ENCODE results near the gene VSIR. TPM values are rescaled to one million over a fixed set of nuclear protein-coding genes. Genes with fewer than 3 reads are reported as not detected.

Gene VSIR
- total and polyA plus RNA-seq, 2 donors (not counting 1 experiment from before 2014, with no cell fraction given): 40.5 to 61.2 TPM

DNA sequence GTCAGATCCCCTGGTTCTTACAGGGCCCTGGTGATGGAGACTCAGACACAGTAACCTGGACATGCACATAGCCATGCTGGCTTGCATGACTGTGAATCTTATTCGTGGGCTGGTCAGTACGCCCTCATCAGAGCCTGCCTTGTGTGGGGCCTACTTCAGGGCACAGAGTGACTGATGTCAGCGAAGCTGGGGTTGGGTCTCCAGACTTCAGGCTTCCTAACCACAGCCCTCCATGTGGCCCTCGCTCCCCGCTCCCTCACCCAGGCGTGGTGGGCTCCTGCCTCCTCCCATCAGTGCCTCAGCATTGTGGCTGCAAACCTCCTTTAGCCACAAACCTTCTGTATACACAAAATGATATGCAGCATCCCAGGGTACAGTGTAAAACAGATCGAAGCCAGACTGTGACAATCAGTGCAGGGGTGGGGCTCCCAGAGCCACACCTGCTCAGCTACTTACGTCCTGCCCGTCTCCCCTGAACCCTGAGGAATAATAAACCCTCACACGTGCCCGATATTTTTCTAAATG, 46.7 kb downstream of the VSIR start:
- no peak for ATAC-seq (ENCODE audit: low read depth)
- CTCF ChIA-PET: interaction anchor here (1.0 to 6.1 kb wide), 9 partner anchors 19 to 85 kb away, joined by 3 to 36 read pairs (median 5); partner anchors contain the start of gene VSIR

More for the DNA sequence above, 46.7 kb downstream of the VSIR start:
- Mint-ChIP-seq H3K9me3 (ENCODE audit: insufficient read depth) (no peaks in the 10 kb centered on the region), H3K27me3 (peaks cover 1% of the 10 kb centered on the region), H3K27ac (peak overlapping the region; percentile 92), H3K4me1 (peaks cover 44% of the 10 kb centered on the region), H3K4me3 (peak overlapping the region; percentile 83)
- H3K4me3 ChIP-seq (ENCODE audit: control extremely low read depth in 1 of 5, extremely low read depth in 1 of 5, insufficient read depth in 1 of 5, low read depth in 2 of 5, low read length in 4 of 5): peak overlapping the region in 1 of 5 experiments; percentile 22
- H3K9ac ChIP-seq (ENCODE audit: low read length): peak overlapping the region; percentile 30
- 45% methylated on average over 9 of the region's 11 CpGs for WGBS (ENCODE audit: insufficient coverage)
- H3K4me1 ChIP-seq (ENCODE audit: control insufficient read depth in 2 of 2, insufficient read depth in 2 of 2, low read length in 2 of 2): peaks cover 40 to 63% of the 10 kb centered on the region in 2 donors
- no peaks in the 10 kb centered on the region for H3K27me3 ChIP-seq (replicated peaks in 1 of 4; ENCODE audit: control extremely low read depth in 1 of 4, control insufficient read depth in 3 of 4, insufficient read depth in 4 of 4, low read length in 3 of 4)
- DNase-seq: peak; percentile 31
- no peak overlapping the region for H2AFZ ChIP-seq (ENCODE audit: insufficient read depth, low read depth, low read length, poor library complexity, severe bottlenecking)
- POLR2A ChIA-PET: interaction anchor here (0.8 to 3.0 kb wide), 4 partner anchors 15 to 47 kb away, joined by 3 to 15 read pairs (median 8); partner anchors contain the start of gene VSIR
- peaks cover 0 to 4% (median 0%) of the 10 kb centered on the region in 3 donors for H3K9me3 ChIP-seq (ENCODE audit: control extremely low read depth in 1 of 3, control insufficient read depth in 2 of 3, insufficient read depth in 1 of 3, low read length in 2 of 3)
- no peaks in the 10 kb centered on the region for H3K79me2 ChIP-seq (ENCODE audit: control insufficient read depth, insufficient read depth, low read length)
- no peaks in the 10 kb centered on the region for H4K20me1 ChIP-seq (ENCODE audit: control insufficient read depth, insufficient read depth, low read length, poor library complexity, severe bottlenecking)
- intact Hi-C loops (cut with micrococcal nuclease): loop anchor here (1.0 kb wide), 3 partner anchors 9 to 43 kb away; no protein-coding TSS in a partner anchor
- peak overlapping the region; percentile 75 to 78 for H3K27ac ChIP-seq (ENCODE audit: low read length in 2 of 2)
- H3K36me3 ChIP-seq (replicated peaks in 1 of 2; ENCODE audit: control extremely low read depth in 1 of 2, control insufficient read depth in 1 of 2, extremely low read depth in 1 of 2, insufficient read depth in 2 of 2, low read length in 1 of 2): no peaks in the 10 kb centered on the region
- TF ChIP-seq, protein P1, sequence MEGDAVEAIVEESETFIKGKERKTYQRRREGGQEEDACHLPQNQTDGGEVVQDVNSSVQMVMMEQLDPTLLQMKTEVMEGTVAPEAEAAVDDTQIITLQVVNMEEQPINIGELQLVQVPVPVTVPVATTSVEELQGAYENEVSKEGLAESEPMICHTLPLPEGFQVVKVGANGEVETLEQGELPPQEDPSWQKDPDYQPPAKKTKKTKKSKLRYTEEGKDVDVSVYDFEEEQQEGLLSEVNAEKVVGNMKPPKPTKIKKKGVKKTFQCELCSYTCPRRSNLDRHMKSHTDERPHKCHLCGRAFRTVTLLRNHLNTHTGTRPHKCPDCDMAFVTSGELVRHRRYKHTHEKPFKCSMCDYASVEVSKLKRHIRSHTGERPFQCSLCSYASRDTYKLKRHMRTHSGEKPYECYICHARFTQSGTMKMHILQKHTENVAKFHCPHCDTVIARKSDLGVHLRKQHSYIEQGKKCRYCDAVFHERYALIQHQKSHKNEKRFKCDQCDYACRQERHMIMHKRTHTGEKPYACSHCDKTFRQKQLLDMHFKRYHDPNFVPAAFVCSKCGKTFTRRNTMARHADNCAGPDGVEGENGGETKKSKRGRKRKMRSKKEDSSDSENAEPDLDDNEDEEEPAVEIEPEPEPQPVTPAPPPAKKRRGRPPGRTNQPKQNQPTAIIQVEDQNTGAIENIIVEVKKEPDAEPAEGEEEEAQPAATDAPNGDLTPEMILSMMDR (IDR thresholded peaks at IDR 0.05): no peak
- no peak for TF ChIP-seq EZH2 (IDR thresholded peaks at IDR 0.05; ENCODE audit: borderline replicate concordance, insufficient read depth, low read depth, low read length, poor library complexity, severe bottlenecking)
- H3K4me2 ChIP-seq (replicated peaks; ENCODE audit: low read depth, low read length, poor library complexity, severe bottlenecking): peak overlapping the region; percentile 81
